Astrocyte (in vitro differentiated cells and primary cell): ENCODE data around the gene ZDHHC22.

Experiments
- CTCF ChIP-seq: IDR thresholded peaks from 2 replicates; pipeline ENCODE4 v1.5.1; 2011; ENCODE audit warnings: low read depth, mild to moderate bottlenecking, inconsistent platforms, low read length, moderate library complexity; ENCODE audit not compliant: insufficient read depth
- EZH2 ChIP-seq: IDR thresholded peaks from 2 replicates; pipeline ENCODE4 v1.6.1; 2012; ENCODE audit warnings: mild to moderate bottlenecking, low read length, inconsistent platforms; ENCODE audit not compliant: insufficient read depth

DNA sequence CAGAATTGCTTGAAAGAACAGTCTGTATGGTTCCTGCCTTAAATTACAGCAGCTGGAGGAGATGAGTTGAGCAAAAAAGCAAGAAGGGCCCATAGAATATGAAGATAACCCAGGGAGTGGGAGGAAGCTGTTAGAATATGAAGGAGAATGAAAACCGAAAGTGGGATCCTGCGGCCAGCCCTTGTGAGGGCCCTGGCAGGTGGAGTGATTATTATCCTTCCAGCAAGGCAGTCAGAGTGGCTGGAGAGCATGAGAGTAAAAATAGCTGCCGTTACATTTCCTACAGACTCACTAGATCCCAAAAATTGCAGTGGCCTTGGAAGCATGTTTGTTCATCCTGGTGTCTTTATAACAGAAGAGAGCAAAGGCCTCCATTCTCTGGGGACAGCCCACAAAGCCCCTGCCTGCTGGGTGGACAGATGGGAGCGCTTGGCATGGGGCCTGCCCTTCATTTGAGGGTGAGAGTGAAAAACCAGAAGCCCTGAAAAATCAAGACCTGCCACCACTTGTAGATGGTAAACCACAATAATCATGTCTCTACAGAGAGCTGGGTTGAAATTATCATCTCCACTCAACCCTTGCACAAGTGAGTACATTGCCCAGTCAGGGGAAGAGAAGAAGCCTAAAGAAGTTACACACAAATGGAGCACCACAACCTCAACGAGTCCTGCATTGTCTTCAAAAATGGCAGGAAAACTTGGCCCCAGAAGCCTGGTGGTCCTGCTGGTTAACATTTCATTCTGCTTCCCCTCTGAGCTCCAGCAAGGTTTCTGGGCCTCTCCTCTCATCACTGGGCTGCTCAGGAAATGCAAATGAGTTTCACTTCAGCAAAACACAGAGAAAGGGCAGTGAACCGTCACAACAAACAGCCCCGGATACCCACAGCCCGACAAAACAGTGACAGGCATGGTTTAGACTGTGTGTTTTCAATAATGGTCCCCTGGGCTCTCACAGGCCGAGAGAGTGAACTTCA lies 20.5 kb downstream of the ZDHHC22 start:
- no peak for TF ChIP-seq EZH2
- no peak for TF ChIP-seq CTCF
